Measurements from ENCODE around the gene DIABLO.

The DIABLO gene

GRCh38 chr12:122159882-122160281 is 66.0 kb downstream of the DIABLO start:
- no peak for DNase-seq (ENCODE audit: low spot score)
- TF ChIP-seq CTCF (IDR thresholded peaks at IDR 0.05; ENCODE audit: extremely low read depth, insufficient read depth, missing control alignments): peak; percentile 24
- in situ Hi-C loops (cut with MboI; ENCODE audit: low pct_unique_long_range_greater_than_20kb, low sequenced_read_pairs, unreplicated experiment): no loop called here

DNA sequence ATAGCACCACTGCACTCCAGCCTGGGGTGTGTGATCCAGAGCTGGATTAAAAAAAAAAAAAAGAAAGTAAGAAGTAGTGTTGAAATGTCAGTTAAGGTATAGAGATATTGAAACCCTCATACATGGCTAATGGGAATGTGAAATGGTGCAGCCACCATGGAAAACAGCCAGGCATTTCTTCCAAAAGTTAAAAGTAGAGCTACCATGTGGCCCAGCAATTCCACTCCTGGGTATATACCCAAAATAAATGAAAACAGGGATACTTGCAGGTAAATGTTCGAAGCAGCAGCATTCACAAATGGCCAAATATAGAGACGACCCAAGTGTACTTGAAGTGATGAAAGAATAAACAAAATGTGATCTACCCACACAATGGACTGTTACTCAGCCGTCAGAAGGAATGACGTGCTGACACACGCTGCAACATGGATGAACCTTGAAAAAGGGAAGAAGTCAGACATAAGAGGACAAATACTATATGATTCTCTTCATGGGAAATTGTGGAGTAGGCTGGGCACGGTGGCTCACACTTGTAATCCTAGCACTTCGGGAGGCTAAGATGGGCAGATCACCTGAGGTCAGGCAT is 67.1 kb downstream of the DIABLO start:
- in situ Hi-C loops (cut with MboI; ENCODE audit: low pct_unique_long_range_greater_than_20kb, low sequenced_read_pairs, unreplicated experiment): no loop called here
- TF ChIP-seq CTCF (IDR thresholded peaks at IDR 0.05; ENCODE audit: extremely low read depth, insufficient read depth, missing control alignments): no peak
- DNase-seq (ENCODE audit: low spot score): no peak
